ENCODE measurements around the gene URM1.

URM1 gene

DNA sequence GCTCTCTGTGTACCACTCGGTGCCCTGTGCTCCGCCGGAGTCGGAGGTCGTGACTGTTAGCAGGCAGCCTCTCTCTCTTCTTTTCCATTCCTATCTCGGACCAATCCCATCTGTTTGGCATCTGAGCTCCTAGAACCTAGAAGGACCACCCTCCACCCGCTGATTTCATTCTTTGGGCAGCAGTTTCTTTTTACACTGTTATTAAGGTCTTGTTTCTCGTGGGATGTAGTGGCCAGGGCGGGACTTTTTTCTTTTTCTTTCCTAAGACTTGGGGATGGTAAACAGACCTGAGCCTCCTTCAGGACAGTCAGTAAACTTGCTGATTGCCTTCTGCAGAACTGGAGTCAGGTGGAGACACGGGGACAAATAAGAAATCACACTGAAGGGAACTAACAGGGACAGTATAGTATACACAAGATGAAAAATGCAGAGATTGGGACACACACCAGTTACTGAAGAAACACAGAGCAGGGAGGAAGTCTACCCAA, 500 bp downstream of the URM1 start:
- TF ChIP-seq, protein P1, sequence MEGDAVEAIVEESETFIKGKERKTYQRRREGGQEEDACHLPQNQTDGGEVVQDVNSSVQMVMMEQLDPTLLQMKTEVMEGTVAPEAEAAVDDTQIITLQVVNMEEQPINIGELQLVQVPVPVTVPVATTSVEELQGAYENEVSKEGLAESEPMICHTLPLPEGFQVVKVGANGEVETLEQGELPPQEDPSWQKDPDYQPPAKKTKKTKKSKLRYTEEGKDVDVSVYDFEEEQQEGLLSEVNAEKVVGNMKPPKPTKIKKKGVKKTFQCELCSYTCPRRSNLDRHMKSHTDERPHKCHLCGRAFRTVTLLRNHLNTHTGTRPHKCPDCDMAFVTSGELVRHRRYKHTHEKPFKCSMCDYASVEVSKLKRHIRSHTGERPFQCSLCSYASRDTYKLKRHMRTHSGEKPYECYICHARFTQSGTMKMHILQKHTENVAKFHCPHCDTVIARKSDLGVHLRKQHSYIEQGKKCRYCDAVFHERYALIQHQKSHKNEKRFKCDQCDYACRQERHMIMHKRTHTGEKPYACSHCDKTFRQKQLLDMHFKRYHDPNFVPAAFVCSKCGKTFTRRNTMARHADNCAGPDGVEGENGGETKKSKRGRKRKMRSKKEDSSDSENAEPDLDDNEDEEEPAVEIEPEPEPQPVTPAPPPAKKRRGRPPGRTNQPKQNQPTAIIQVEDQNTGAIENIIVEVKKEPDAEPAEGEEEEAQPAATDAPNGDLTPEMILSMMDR (conservative IDR thresholded peaks at IDR 0.05; ENCODE audit: control insufficient read depth, insufficient read depth, low read depth, low read length), result no peak
- peak overlapping the region; percentile 99 for H3K4me3 ChIP-seq (ENCODE audit: control insufficient read depth, low read depth, low read length)
- DNase-seq (ENCODE audit: low read depth), result no peak

DNA sequence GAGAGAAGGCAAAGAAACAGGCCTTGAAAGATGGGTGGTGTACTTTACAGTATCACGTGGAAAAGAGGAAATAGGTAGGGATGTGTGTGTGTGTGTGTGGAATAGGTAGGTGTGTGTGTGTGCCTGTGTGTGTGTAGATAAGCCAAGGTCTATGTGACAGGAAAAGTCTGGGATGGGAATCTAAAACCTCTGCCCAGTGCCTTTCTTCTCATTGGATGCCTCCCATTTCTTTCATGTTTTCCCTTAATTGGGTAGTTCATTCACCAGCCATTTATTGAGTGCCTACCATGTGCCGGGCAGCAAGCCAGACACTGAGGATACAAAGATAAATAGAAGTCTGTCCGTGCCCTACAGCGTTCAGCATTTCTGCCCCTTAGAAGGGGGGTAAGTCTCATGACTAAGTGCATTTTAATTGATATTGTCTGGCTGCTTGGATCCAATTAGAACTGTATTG, 1.0 kb downstream of the URM1 start:
- TF ChIP-seq, protein P1 (conservative IDR thresholded peaks at IDR 0.05; ENCODE audit: control insufficient read depth, insufficient read depth, low read depth, low read length), result no peak
- DNase-seq (ENCODE audit: low read depth), result peak; percentile 34
- peak overlapping the region; percentile 99 for H3K4me3 ChIP-seq (ENCODE audit: control insufficient read depth, low read depth, low read length)

DNA sequence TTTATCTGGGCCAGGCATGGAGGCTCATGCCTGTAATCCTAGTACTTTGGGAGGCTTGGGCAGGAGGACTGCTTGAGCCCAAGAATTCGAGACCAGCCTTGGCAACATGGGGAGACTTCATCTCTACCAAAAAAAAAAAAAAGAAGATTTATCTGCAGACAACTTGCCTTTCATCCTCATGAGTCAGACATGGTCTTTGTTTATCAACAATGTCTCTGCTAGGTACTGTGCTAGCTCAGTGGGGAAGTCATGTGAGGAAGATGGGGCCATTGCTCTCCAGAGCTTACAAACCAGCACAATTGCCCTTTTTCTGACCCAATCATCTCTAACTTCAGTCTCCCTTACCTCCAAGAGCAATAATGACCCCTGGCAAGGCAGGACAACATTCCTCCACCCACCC, 1.6 kb downstream of the URM1 start:
- TF ChIP-seq, protein P1 (conservative IDR thresholded peaks at IDR 0.05; ENCODE audit: control insufficient read depth, insufficient read depth, low read depth, low read length), result no peak
- DNase-seq (ENCODE audit: low read depth), result peak; percentile 57
- H3K4me3 ChIP-seq (ENCODE audit: control insufficient read depth, low read depth, low read length), result no peak overlapping the region

DNA sequence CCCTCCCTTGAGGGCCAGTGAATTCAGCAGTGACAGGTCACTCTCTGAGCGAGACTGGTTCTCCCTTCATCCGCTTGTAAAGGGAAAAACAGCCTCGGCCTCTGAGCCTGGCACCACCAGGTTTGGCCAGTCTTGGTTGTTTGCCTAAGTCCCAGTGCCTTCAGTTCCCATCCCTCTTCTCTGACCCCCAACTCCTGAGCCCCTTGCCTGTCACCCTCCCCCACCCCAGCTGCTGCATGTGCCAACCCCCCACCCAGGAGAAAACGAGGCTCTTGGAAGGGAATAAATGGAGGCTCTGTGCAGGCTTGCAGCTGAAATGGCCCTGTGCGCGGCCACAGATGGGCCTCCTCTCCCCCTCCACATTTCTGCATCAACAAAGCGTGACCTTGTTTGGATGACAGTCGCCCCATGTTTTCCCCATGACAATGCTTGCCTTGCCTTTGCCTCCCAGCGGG, 3.1 kb downstream of the URM1 start:
- no peak overlapping the region for H3K4me3 ChIP-seq (ENCODE audit: control insufficient read depth, low read depth, low read length)
- TF ChIP-seq, protein P1 (conservative IDR thresholded peaks at IDR 0.05; ENCODE audit: control insufficient read depth, insufficient read depth, low read depth, low read length), result no peak
- no peak for DNase-seq (ENCODE audit: low read depth)

DNA sequence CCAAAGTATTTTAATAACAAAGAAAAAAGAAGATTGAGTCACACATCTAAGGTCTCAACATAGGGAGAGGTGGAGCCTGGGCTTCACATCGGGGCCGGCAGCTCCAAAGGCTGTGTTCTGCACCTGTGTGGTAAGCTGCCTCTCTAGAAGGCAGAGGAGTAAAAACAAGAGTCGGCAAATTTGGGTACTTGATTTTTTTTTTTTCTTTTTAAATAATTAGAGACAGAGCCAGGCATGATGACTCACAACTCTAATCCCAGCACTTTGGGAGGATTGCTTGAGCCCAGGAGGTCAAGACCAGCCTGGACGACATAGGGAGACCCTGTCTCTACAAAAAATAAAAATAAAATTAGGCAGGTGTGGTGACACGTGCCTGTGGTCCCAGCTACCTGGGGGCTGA, 4.7 kb downstream of the URM1 start:
- TF ChIP-seq, protein P1 (conservative IDR thresholded peaks at IDR 0.05; ENCODE audit: control insufficient read depth, insufficient read depth, low read depth, low read length), result no peak
- peak; percentile 30 for DNase-seq (ENCODE audit: low read depth)
- no peak overlapping the region for H3K4me3 ChIP-seq (ENCODE audit: control insufficient read depth, low read depth, low read length)

DNA sequence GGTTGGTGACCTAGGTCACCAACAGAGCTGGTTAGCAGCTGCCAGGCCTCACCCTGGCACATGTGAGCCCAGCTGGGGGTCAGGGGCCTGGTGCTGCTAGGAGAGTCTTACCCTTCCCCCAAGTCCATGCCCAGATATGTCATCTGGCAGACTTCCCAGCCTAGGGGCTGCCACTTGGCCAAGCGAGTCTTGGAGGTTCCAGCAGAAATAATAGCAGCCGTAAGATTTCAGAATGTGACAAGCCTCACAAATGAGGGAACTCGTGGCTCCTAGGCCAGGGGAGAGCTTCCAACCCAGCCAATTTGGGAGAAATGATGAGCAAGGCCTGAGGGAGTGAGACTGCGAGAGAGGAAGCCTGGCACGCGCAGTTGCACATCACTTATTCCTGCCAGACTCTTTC, 11.1 kb downstream of the URM1 start:
- TF ChIP-seq, protein P1 (conservative IDR thresholded peaks at IDR 0.05; ENCODE audit: control insufficient read depth, insufficient read depth, low read depth, low read length), result no peak
- DNase-seq (ENCODE audit: low read depth), result no peak

More for the DNA sequence above, 11.1 kb downstream of the URM1 start:
- H3K4me3 ChIP-seq (ENCODE audit: control insufficient read depth, low read depth, low read length), result no peak overlapping the region
